ENCODE results near the gene KCNH6.

The KCNH6 gene

GRCh38 chr17:63531022-63531965, 8.1 kb downstream of the KCNH6 start:
- Histone ChIP-seq H3K36me3 (peaks cover 65% of the 10 kb centered on the region), H3K9me3 (ENCODE audit: severe bottlenecking) (no peaks in the 10 kb centered on the region), H3K27ac (peak overlapping the region; percentile 95), H3K4me3 (ENCODE audit: low read depth, low read length) (no peak overlapping the region), H3K27me3 (ENCODE audit: insufficient read depth, low read depth, severe bottlenecking) (no peaks in the 10 kb centered on the region)
- DNase-seq = peak; percentile 68
- TF ChIP-seq CTCF (IDR thresholded peaks at IDR 0.05; ENCODE audit: low read depth, low read length) = no peak

- peaks cover 66% of the 10 kb centered on the region for H3K36me3 ChIP-seq
- H3K9me3 ChIP-seq (ENCODE audit: severe bottlenecking) = no peaks in the 10 kb centered on the region
- peak; percentile 66 for DNase-seq
- TF ChIP-seq CTCF (IDR thresholded peaks at IDR 0.05; ENCODE audit: low read depth, low read length) = no peak
- no peak overlapping the region for H3K4me3 ChIP-seq (ENCODE audit: low read depth, low read length)
- no peaks in the 10 kb centered on the region for H3K27me3 ChIP-seq (ENCODE audit: insufficient read depth, low read depth, severe bottlenecking)
- no peak overlapping the region for H3K27ac ChIP-seq
These were observed 10.4 kb downstream of the KCNH6 start for GRCh38 chr17:63533433-63534077.

GRCh38 chr17:63534078-63534570, 11.0 kb downstream of the KCNH6 start:
- Histone ChIP-seq H3K27ac (no peak overlapping the region), H3K27me3 (ENCODE audit: insufficient read depth, low read depth, severe bottlenecking) (no peaks in the 10 kb centered on the region), H3K36me3 (peaks cover 68% of the 10 kb centered on the region), H3K4me3 (ENCODE audit: low read depth, low read length) (no peak overlapping the region), H3K9me3 (ENCODE audit: severe bottlenecking) (no peaks in the 10 kb centered on the region)
- DNase-seq = no peak
- no peak for TF ChIP-seq CTCF (IDR thresholded peaks at IDR 0.05; ENCODE audit: low read depth, low read length)

GRCh38 chr17:63534816-63535455, 11.8 kb downstream of the KCNH6 start:
- Histone ChIP-seq H3K27ac (no peak overlapping the region), H3K9me3 (ENCODE audit: severe bottlenecking) (no peaks in the 10 kb centered on the region), H3K4me3 (ENCODE audit: low read depth, low read length) (no peak overlapping the region), H3K36me3 (peaks cover 77% of the 10 kb centered on the region), H3K27me3 (ENCODE audit: insufficient read depth, low read depth, severe bottlenecking) (no peaks in the 10 kb centered on the region)
- no peak for TF ChIP-seq CTCF (IDR thresholded peaks at IDR 0.05; ENCODE audit: low read depth, low read length)
- DNase-seq = no peak

- DNase-seq = no peak
- no peak overlapping the region for H3K4me3 ChIP-seq (ENCODE audit: low read depth, low read length)
- no peaks in the 10 kb centered on the region for H3K27me3 ChIP-seq (ENCODE audit: insufficient read depth, low read depth, severe bottlenecking)
- TF ChIP-seq CTCF (IDR thresholded peaks at IDR 0.05; ENCODE audit: low read depth, low read length) = no peak
- no peak overlapping the region for H3K27ac ChIP-seq
- H3K36me3 ChIP-seq = peaks cover 77% of the 10 kb centered on the region
- H3K9me3 ChIP-seq (ENCODE audit: severe bottlenecking) = no peaks in the 10 kb centered on the region
These were observed 12.5 kb downstream of the KCNH6 start for GRCh38 chr17:63535640-63536039.

Data from WERI-Rb-1 (cell line).